ELF-1 (cell line): ENCODE data around the gene PLD6.
A peak's percentile ranks its signal among the peaks of the same experiment; 100 is the strongest.
"Not testable (repeated sequence)": the region's sequence is repeated elsewhere in the genome, so short reads cannot be mapped to it uniquely, and the experiment has no call there.

ENCODE experiments used
- DNase-seq: peaks from one replicate; pipeline ENCODE4 v3.0.0-alpha.2; 2016; ENCODE audit warnings: low read depth, low spot score

Gene PLD6

GRCh38 chr17:17201271-17201670 lies 4.9 kb downstream of the PLD6 start:
- no peak for DNase-seq

DNA sequence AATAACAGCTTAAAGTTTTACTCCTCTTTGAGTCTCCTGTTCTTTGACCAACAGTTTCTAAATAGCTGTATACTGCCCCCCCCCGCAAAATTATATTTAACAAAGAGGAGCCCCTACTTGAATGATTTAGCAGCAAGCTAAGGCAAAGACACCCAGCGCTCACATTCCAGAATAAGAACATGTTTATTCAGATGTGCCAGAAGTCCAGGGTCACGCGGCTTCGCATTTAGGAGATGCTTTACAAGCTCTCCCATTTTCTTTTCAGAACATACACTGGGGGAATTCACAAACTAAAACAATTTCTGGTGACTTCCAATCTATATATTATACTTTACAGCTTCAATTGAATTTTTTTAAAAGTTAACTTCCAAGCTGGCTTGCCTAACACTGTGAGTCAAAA lies 5.3 kb downstream of the PLD6 start:
- DNase-seq, result no peak

DNA sequence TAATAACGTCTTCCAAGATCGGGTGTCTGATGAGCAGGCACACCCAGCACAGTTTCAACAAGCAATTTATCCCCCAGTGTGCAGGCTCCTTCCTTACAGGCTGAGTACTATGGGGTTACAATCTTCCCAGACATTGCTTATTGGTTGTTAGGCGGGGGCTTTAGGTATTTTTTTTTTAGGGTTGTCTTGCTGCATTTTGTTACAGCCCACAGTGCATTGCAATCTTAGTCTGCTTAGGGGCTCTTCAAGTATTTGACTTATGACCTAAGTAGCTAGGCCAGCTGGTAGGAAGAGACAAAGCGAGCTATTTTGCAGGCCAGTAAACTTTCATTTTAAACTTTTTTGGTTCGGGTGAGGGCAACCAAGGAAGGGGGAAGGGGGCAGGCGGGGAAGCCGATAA lies 5.8 kb downstream of the PLD6 start:
- DNase-seq, result no peak

GRCh38 chr17:17198281-17198680 lies 7.9 kb downstream of the PLD6 start:
- no peak for DNase-seq

DNA sequence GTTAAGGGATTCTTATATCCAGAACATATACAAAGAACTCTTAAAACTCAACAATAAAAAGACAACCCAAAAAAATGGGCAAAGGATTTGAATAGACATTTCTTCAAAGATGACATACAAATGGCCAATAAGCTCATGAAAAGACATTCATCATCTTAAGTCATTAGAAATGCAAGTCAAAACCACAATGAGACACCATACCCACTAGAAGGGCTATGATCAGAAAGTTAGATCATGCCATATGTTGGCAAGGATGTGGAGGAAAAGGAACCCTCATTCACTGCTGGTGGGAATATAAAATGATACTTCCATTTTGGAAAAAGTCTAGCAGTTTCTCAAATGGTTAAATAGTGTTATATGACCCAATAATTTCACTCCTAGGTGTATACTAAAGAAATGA lies 9.4 kb downstream of the PLD6 start:
- no peak for DNase-seq

- not testable (repeated sequence) for DNase-seq
These were observed 10.7 kb downstream of the PLD6 start for GRCh38 chr17:17195466-17195865.

GRCh38 chr17:17191961-17192381 lies 14.2 kb downstream of the PLD6 start:
- peak; percentile 46 for DNase-seq

DNA sequence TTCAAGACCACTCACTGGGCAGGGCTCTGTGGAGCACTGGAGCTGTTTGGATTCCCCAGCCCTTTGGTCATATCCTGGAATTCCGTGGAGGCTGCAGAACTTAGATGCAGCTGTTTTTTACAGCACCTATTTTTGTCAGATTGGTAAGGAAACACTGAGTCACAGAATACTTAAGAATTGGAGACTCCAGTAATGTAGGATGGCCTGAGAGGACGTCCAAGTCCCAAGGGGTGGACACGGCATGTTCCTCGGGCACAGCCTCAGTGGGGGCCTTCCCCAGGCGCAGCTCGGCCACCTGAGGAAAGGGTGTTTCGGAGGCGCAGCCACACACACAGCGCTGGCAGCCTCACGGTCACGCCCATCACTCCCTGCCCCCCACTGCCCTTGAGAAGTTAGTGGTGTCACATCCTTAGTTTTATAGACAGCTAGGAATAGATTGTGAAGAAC lies 14.8 kb downstream of the PLD6 start:
- peak; percentile 45 for DNase-seq

DNA sequence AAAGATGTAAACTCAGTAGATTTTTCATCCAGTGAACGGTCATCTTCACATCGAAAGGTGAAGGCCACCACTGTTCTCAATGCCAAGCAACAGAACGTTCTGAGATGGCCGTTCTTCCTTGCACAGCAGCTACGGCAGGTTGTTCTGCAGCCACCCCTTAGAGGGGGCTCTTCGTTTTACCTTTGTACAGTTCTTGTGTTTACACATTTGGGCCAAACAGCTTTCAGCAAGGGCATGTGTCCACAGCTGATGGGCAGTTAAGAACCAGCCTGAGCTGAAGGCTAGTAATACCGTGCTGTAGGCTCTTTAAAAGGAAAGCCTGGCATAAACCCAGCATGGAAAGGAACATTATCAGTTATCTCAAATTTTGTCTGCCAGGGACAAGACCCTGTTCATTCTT lies 15.9 kb downstream of the PLD6 start:
- no peak for DNase-seq

DNA sequence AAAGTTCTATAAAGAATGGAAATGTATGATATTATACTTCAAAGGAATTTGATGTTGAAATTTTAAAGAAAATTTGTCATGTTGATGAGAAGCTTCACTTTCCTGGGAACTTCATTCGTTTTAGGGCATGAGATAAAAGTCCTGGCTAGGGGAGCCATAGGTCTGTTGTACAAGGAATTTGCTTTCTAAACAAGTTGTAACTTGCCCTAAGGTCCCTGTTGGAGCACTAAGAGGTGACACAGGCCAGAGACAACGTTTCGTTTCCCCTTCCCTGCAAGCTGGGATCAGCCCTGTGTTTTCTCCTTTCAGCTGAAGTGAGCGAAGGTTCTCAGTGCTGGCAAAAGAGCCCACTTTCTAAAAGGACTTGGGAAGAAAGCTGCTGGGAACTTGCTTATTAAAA lies 16.6 kb downstream of the PLD6 start:
- peak; percentile 60 for DNase-seq

DNA sequence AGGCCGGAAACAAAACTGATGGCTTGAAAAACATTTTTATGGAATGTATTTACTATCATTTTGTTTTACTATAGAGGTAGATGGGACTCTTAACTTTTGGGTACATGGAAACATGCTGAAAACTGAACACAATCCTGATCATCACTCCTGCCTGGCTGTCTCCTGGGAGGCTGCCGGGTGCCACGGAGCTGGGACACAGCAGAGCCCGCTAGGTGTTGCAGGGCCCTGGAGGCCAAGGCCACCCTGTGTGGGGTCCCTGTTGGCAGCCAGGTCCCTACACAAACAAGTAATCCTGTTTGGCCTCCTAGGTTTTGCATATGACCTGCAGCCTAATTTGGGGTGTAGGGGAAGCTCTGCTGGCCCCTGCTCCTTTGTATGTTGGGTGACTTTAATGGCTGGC lies 17.5 kb downstream of the PLD6 start:
- DNase-seq, result no peak

DNA sequence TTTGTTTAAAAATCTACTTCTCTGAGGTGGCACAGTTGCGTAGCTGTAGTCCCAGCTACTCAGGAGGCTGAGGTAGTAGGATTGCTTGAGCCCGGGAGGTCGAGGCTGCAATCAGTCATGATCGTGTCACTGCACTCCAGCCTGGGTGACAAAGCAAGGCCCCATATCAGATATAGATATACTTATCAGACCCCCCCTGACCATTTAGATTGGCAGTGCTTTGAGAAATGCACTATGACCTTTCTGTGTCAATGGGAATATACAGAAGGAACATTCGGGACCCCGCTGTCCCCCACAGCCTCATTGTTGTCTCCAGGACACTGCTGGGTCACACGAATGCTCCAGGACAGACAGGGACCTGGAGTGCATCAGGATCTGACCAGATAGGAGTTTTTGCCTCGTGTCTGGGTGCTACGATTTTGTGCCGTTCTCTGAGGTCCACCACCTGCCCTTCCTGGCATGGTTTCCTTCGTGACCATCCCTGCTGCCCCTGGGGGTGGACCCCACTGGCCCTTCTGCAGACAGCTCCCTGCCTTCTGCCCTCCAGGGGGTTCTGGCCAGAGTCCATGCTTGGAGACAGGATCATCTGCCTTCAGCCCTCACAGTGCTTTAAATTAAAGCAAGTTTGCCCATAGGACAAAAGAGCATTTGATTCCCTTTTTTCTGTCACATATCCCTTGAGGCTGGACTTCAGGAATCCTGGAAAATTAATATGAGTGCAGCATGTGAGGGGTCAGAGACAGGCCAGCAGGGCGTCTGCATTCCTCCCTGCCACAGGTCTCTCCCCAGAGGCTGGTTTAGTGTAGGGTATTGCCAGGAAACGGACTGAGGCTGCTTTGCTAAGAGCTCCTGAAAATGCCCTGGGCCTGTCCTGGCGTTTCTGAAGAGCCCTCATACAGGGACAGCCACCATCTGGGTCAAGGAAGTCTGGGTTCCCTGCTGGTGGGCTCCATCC lies 19.3 kb downstream of the PLD6 start:
- DNase-seq, result no peak

DNA sequence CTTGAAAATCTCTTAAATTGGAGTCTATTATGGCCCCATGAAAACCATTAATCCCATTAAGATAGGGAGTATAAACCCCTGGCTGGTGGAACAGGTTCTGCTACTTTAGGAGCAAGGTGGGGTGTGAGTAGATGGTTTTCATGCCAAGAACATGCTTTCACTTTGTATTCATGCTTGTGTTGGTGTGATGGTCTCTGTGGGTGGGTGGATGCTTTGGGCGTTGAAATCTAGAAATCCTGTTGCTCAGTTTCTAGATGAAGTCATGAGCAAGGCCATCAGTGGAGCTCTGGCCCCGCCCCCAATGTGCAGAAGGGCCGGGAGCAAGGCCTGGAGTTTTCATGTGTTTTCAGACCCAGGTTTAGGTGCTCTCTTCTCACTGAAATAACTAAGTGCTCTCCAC lies 20.1 kb downstream of the PLD6 start:
- DNase-seq, result no peak

- DNase-seq, result not testable (repeated sequence)
These were observed 21.0 kb downstream of the PLD6 start for GRCh38 chr17:17184985-17185757.

DNA sequence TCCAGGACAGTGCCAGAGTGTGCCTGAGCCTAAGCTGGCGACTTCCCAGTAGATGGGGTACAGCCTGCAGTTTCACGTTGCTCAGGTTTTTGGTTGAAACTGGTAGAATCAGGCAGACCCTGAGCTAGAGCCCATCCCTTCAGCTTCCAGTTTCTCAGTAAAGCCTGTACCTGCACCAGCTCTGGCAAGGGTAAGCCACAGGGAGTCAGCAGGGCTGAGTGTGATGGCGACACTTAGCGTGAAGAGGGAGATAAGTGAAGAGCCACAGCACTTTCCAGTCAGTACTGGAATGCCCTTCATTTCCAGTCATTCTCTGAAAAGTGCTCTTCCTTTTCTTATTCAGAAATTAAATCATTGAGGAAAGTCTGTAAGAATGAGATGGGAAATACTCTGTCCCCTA lies 22.4 kb downstream of the PLD6 start:
- DNase-seq, result no peak

GRCh38 chr17:17182598-17183136 lies 23.5 kb downstream of the PLD6 start:
- no peak for DNase-seq

- no peak for DNase-seq
These were observed 24.2 kb downstream of the PLD6 start for GRCh38 chr17:17181666-17182597.

GRCh38 chr17:17180741-17181525 lies 25.2 kb downstream of the PLD6 start:
- no peak for DNase-seq

DNA sequence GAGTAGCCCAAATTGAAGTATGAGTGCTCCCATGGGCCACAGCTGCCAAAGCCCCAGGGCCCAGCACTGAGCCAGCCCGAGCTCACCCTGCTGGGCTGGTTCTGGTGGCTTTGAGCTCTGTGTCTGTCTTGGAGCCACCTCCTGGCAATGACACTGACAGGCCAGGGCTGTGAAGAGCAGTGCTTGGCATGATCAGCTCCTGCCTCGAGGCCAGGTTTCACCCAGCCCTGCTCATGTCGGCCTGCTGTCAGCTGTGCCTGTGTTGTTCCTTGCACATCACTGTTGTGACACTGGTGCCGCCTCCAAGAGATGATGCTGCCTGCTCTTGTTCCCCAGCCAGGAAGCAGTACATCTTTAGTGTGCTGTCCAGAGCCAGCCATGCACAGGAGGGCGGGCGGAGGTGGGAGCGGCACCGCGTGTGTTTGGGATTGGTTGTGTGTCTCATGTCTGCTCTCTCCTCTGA lies 26.0 kb downstream of the PLD6 start:
- no peak for DNase-seq

DNA sequence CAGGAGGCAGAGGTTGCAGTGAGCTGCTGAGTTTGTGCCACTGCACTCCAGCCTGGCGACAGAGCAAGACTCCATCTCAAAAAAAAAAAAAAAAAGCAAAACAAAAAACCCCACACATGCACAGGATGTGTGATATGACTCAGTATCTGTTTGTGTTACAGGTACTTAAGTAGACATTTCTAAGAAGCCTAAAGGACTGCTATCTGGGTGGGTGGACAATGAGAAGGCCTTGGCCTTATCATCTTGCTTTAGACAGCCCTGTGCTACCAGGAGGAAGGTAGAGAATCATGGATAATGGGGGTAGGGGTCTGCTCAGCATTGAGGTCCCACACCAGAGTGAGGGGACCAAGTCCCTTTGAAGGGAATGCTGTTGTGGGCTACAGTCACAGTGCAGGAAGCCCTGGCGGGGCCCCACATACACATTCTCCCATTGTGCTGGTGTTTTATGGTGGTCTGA lies 26.7 kb downstream of the PLD6 start:
- no peak for DNase-seq
